SK-N-SH (cell line): Measurements from ENCODE around the gene NCF2. TPM values are rescaled to one million over a fixed set of nuclear protein-coding genes. Genes with fewer than 3 reads are reported as not detected.

ENCODE experiments used
- CTCF ChIA-PET: fragments of 300-600, 350-600 bp; formaldehyde crosslinking; extraction: SDS; loops from one replicate; lab custom pipeline; 2021; lab: Yijun Ruan, JAX
- POLR2A ChIA-PET: fragments of 350-600 bp; sonication (Branson Sonifier 250); formaldehyde crosslinking; extraction: SDS; loops from one replicate; lab custom pipeline; 2020; ENCODE audit warnings: antibody characterized with exemption, inconsistent platforms; lab: Yijun Ruan, JAX
- DNase-seq: peaks from one replicate; pipeline ENCODE4 v3.0.0; 2012
- H2AFZ ChIP-seq: fragments of 200-600 bp; sonication (generic); 2 replicates; pipeline ENCODE4 v1.8.1; 2016; ENCODE audit warnings: antibody characterized with exemption, mild to moderate bottlenecking, low read depth
- H3F3A ChIP-seq: fragments of 200-600 bp; sonication (generic); replicated peaks from 2 replicates; pipeline ENCODE3; 2016; ENCODE audit warnings: antibody characterized with exemption, mild to moderate bottlenecking; ENCODE audit not compliant: insufficient read depth
- H3K27ac ChIP-seq, 2 experiments: fragments of 200-500 bp in 1 of 2; fragments of 200-600 bp in 1 of 2; sonication (Bioruptor generic) in 1 of 2; sonication (generic), shearing (Covaris generic) in 1 of 2; 2 replicates each; pipeline versions ENCODE4 v1.5.1 to v1.6.1; 2014 to 2016; ENCODE audit warnings: low read depth in 2 of 2, inconsistent platforms in 1 of 2, low read length in 1 of 2, mild to moderate bottlenecking in 1 of 2, mixed read lengths in 1 of 2
- H3K27me3 ChIP-seq: fragments of 200-600 bp; sonication (generic), shearing (Covaris generic); 2 replicates; pipeline ENCODE4 v1.6.1; 2016; ENCODE audit warnings: mixed run types; ENCODE audit not compliant: insufficient read depth
- H3K36me3 ChIP-seq, 2 experiments: fragments of 200-500 bp in 1 of 2; fragments of 200-600 bp in 1 of 2; sonication (Bioruptor generic) in 1 of 2; sonication (generic) in 1 of 2; replicated peaks in 1 of 2; 2 replicates each; pipeline versions ENCODE3 to v1.5.1; 2014 to 2016; ENCODE audit warnings: low read length in 1 of 2, mild to moderate bottlenecking in 1 of 2; ENCODE audit not compliant: insufficient read depth in 2 of 2, control insufficient read depth in 1 of 2
- H3K4me1 ChIP-seq, 2 experiments: fragments of 200-500 bp in 1 of 2; fragments of 200-600 bp in 1 of 2; sonication (Bioruptor generic) in 1 of 2; sonication (generic), shearing (Covaris generic) in 1 of 2; 2 replicates each; pipeline versions ENCODE4 v1.5.1 to v1.6.1; 2014 to 2016; ENCODE audit warnings: low read depth in 1 of 2, low read length in 1 of 2, mixed run types in 1 of 2; ENCODE audit not compliant: insufficient read depth in 2 of 2, control insufficient read depth in 1 of 2
- H3K4me2 ChIP-seq: fragments of 200-600 bp; sonication (generic), shearing (Covaris generic); 2 replicates; pipeline ENCODE4 v1.6.1; 2017; ENCODE audit warnings: mixed run types
- H3K4me3 ChIP-seq, 2 experiments: fragments of 200-500 bp in 1 of 2; fragments of 200-600 bp in 1 of 2; sonication (Bioruptor generic) in 1 of 2; sonication (generic), shearing (Covaris generic) in 1 of 2; 2 replicates each; pipeline versions ENCODE4 v1.5.1 to v1.8.1; 2014 to 2016; ENCODE audit warnings: low read depth in 2 of 2, inconsistent platforms in 1 of 2, low read length in 1 of 2, mild to moderate bottlenecking in 1 of 2, mixed read lengths in 1 of 2, moderate library complexity in 1 of 2
- H3K79me2 ChIP-seq: fragments of 200-600 bp; sonication (generic); 2 replicates; pipeline ENCODE4 v1.8.1; 2017; ENCODE audit warnings: mild to moderate bottlenecking; ENCODE audit not compliant: insufficient read depth
- H3K9ac ChIP-seq: fragments of 200-600 bp; sonication (generic); 2 replicates; pipeline ENCODE4 v1.6.1; 2017; ENCODE audit warnings: mixed run types
- H3K9me2 ChIP-seq: fragments of 200-600 bp; sonication (generic); 2 replicates; pipeline ENCODE4 v1.6.1; 2017; ENCODE audit warnings: mixed run types
- H3K9me3 ChIP-seq: fragments of 200-600 bp; sonication (generic); 2 replicates; pipeline ENCODE4 v1.6.1; 2017; ENCODE audit warnings: mixed run types, mild to moderate bottlenecking, moderate library complexity
- H4K20me1 ChIP-seq: fragments of 200-600 bp; sonication (generic); 2 replicates; pipeline ENCODE4 v1.6.1; 2017; ENCODE audit warnings: mild to moderate bottlenecking, mixed run types; ENCODE audit not compliant: insufficient read depth
- CTCF ChIP-seq: fragments of 200-600 bp; sonication (generic); IDR thresholded peaks from 2 replicates; pipeline ENCODE4 v1.6.1; 2017; ENCODE audit warnings: antibody characterized with exemption, mild to moderate bottlenecking, moderate library complexity
- FOXM1 ChIP-seq: IDR thresholded peaks from 2 replicates; pipeline ENCODE4 v1.4.0; 2012; ENCODE audit warnings: low read depth, mild to moderate bottlenecking
- JUND ChIP-seq: IDR thresholded peaks from 2 replicates; pipeline ENCODE4 v1.4.0; 2012
- MAX ChIP-seq: IDR thresholded peaks from 2 replicates; pipeline ENCODE4 v1.4.0; 2012; ENCODE audit warnings: low read depth
- POLR2AphosphoS5 ChIP-seq: IDR thresholded peaks from 2 replicates; pipeline ENCODE4 v1.6.1; 2012; ENCODE audit warnings: low read depth, low read length
- ZBTB33 ChIP-seq: IDR thresholded peaks from 2 replicates; pipeline ENCODE4 v1.4.0; 2012; ENCODE audit warnings: low read depth, borderline replicate concordance
- WGBS: methylation state at CpG from one replicate; pipeline ENCODE4 v1.1.6; 2017; ENCODE audit warnings: low lambda C conversion rate; 5-methylcytosine and 5-hydroxymethylcytosine counted together
- polyA plus RNA-seq, 3 experiments: library from polyadenylated mRNA; depleted of rRNA; stranded (reverse); fragments of >200 nt; gene quantifications; 2 replicates each; pipeline ENCODE4 v1.2.3, GENCODE V29; 2012

The NCF2 gene
- polyA plus RNA-seq, 1 of the 3 experiments (the other 2 are of a cell fraction) = 2.0 TPM

- H3K4me1 ChIP-seq = peaks cover 13 to 32% of the 10 kb centered on the region in 2 experiments; a peak in 3 of 4 replicates
- H3K4me3 ChIP-seq = peak overlapping the region; percentile 85 to 92
- DNase-seq = no peak
- no peaks in the 10 kb centered on the region for H3K27me3 ChIP-seq
- H3K9me3 ChIP-seq = no peaks in the 10 kb centered on the region
- no peak overlapping the region for H2AFZ ChIP-seq
- peak overlapping the region; percentile 83 for H3K4me2 ChIP-seq
- H3K36me3 ChIP-seq = peaks cover 32 to 38% of the 10 kb centered on the region in 2 experiments
- under 1% methylated on average over 10 of the region's 10 CpGs for WGBS
- H3K79me2 ChIP-seq = peaks cover 78% of the 10 kb centered on the region
- ChIA-PET POLR2A (no interaction called here), CTCF (interaction anchor here (0.6 to 2.7 kb wide), 30 partner anchors 9 to 1459 kb away, joined by 3 to 20 read pairs (median 4); partner anchors contain the start of genes RGL1 and TSEN15)
- no peaks in the 10 kb centered on the region for H3K9me2 ChIP-seq
- TF ChIP-seq ZBTB33 = no peak
- TF ChIP-seq JUND = 0 out of 2 replicates have a peak, but pooled peaks have one; percentile 2
- TF ChIP-seq FOXM1 = no peak
- TF ChIP-seq, all 33 proteins: peak for 1
- H3K27ac ChIP-seq = peak overlapping the region; percentile 82 to 94
- H3F3A ChIP-seq = peaks cover 24% of the 10 kb centered on the region
- H4K20me1 ChIP-seq = peaks cover 45% of the 10 kb centered on the region
- peak overlapping the region; percentile 91 for H3K9ac ChIP-seq
Observed at GRCh38 chr1:183634429-183635065, 44.3 kb upstream of the NCF2 start.

- Histone ChIP-seq H3K4me2 (peak overlapping the region; percentile 83), H3K4me3 (peak overlapping the region; percentile 85 to 92), H2AFZ (no peak overlapping the region), H3K27ac (peak overlapping the region; percentile 82 to 94), H3K9me2 (no peaks in the 10 kb centered on the region), H3F3A (peaks cover 29% of the 10 kb centered on the region), H3K4me1 (peaks cover 15 to 32% of the 10 kb centered on the region in 2 experiments; a peak in 3 of 4 replicates), H3K9ac (peak overlapping the region; percentile 91), H3K27me3 (no peaks in the 10 kb centered on the region), H3K36me3 (peaks cover 39 to 46% of the 10 kb centered on the region in 2 experiments), H3K79me2 (peaks cover 84% of the 10 kb centered on the region), H4K20me1 (peaks cover 46% of the 10 kb centered on the region), H3K9me3 (no peaks in the 10 kb centered on the region)
- peak; percentile 46 for DNase-seq
- POLR2A ChIA-PET = no interaction called here
- peak; percentile 70; the same call in 1 of the 2 replicates for TF ChIP-seq POLR2AphosphoS5
- peak; percentile 24; the same call in 1 of the 2 replicates for TF ChIP-seq MAX
- TF ChIP-seq JUND = no peak
- TF ChIP-seq CTCF = peak; percentile 71
- 0% methylated on average over 1 of the region's 1 CpG for WGBS
- CTCF ChIA-PET = interaction anchor here (0.7 to 2.7 kb wide), 31 partner anchors 8 to 952 kb away, joined by 3 to 20 read pairs (median 4); partner anchors contain the start of genes RGL1 and TSEN15
Observed at GRCh38 chr1:183633676-183634343, 43.6 kb upstream of the NCF2 start.
